Mesothelial cell of epicardium (in vitro differentiated cells): ENCODE results near the gene ZNF223. TPM values are rescaled to one million over a fixed set of nuclear protein-coding genes. Genes with fewer than 3 reads are reported as not detected.

Source experiments
- DNase-seq, 2 experiments: peaks; one replicate each; pipeline ENCODE4 v3.0.0; 2021; ENCODE audit warnings: low spot score in 2 of 2; ENCODE audit not compliant: unreplicated experiment in 2 of 2
- H3K27ac Mint-ChIP-seq: 2 replicates; pipeline ENCODE4 v1.8.0; 2021; ENCODE audit warnings: mixed read lengths
- H3K27me3 Mint-ChIP-seq: 2 replicates; pipeline ENCODE4 v1.8.0; 2021; ENCODE audit warnings: low read depth, mixed read lengths
- H3K36me3 Mint-ChIP-seq: 2 replicates; pipeline ENCODE4 v1.8.0; 2021; ENCODE audit warnings: mixed read lengths
- H3K4me1 Mint-ChIP-seq: 2 replicates; pipeline ENCODE4 v1.8.0; 2021; ENCODE audit warnings: mixed read lengths
- H3K4me3 Mint-ChIP-seq: 2 replicates; pipeline ENCODE4 v1.8.0; 2021; ENCODE audit warnings: mild to moderate bottlenecking, moderate library complexity, mixed read lengths
- H3K9me3 Mint-ChIP-seq: 2 replicates; pipeline ENCODE4 v1.8.0; 2021; ENCODE audit warnings: mixed read lengths
- total RNA-seq: library from RNA; stranded (reverse); gene quantifications from 3 replicates; pipeline ENCODE4 v1.2.1, GENCODE V29; 2021
- TF ChIP-seq, protein P1 (sequence below): fragments of 200-600 bp; sonication (generic); IDR thresholded peaks from one replicate; pipeline ENCODE4 v1.5.0; 2021; ENCODE audit warnings: antibody characterized with exemption; ENCODE audit not compliant: unreplicated experiment

The ZNF223 gene
- total RNA-seq, 1 donor from 2014 or later: 9.2 TPM

DNA sequence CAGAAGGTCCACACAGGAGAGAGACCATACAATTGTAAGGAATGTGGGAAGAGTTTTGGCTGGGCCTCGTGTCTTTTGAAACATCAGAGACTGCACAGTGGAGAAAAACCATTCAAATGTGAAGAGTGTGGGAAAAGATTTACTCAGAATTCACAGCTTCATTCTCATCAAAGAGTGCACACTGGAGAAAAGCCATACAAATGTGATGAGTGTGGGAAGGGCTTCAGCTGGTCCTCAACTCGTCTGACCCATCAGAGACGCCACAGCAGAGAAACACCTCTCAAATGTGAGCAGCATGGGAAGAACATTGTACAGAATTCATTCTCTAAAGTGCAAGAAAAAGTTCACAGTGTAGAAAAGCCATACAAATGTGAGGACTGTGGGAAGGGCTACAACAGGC lies 55.9 kb downstream of the ZNF223 start:
- DNase-seq: no peak
- no peak overlapping the region for H3K27ac Mint-ChIP-seq
- peaks cover 78% of the 10 kb centered on the region for H3K36me3 Mint-ChIP-seq
- H3K27me3 Mint-ChIP-seq: no peaks in the 10 kb centered on the region
- peaks cover 71% of the 10 kb centered on the region for H3K9me3 Mint-ChIP-seq
- TF ChIP-seq, protein P1, sequence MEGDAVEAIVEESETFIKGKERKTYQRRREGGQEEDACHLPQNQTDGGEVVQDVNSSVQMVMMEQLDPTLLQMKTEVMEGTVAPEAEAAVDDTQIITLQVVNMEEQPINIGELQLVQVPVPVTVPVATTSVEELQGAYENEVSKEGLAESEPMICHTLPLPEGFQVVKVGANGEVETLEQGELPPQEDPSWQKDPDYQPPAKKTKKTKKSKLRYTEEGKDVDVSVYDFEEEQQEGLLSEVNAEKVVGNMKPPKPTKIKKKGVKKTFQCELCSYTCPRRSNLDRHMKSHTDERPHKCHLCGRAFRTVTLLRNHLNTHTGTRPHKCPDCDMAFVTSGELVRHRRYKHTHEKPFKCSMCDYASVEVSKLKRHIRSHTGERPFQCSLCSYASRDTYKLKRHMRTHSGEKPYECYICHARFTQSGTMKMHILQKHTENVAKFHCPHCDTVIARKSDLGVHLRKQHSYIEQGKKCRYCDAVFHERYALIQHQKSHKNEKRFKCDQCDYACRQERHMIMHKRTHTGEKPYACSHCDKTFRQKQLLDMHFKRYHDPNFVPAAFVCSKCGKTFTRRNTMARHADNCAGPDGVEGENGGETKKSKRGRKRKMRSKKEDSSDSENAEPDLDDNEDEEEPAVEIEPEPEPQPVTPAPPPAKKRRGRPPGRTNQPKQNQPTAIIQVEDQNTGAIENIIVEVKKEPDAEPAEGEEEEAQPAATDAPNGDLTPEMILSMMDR: no peak
- H3K4me1 Mint-ChIP-seq: peaks cover 7% of the 10 kb centered on the region
- no peak overlapping the region for H3K4me3 Mint-ChIP-seq

DNA sequence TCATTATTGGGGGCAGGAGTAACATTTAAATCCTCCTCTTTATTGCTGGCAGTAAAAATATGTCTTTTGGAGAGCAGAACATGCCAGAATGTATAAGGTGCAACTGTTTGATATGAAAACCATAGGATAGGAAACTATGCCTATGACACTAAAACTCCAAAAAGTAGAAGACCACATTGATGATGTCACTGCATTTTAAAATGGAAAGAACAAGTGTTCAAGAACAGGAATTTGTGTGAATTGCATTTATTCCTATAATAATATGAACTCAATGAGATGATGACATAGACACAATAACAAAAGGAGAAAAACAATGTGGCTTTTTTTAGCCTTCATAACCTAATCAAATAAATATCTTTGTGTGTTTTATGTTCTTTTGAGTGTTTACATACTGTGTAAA lies 57.6 kb downstream of the ZNF223 start:
- peaks cover 60% of the 10 kb centered on the region for H3K9me3 Mint-ChIP-seq
- DNase-seq: no peak
- no peak overlapping the region for H3K27ac Mint-ChIP-seq
- TF ChIP-seq, protein P1: no peak
- H3K4me3 Mint-ChIP-seq: no peak overlapping the region
- H3K27me3 Mint-ChIP-seq: no peaks in the 10 kb centered on the region
- peaks cover 13% of the 10 kb centered on the region for H3K4me1 Mint-ChIP-seq
- peaks cover 61% of the 10 kb centered on the region for H3K36me3 Mint-ChIP-seq

DNA sequence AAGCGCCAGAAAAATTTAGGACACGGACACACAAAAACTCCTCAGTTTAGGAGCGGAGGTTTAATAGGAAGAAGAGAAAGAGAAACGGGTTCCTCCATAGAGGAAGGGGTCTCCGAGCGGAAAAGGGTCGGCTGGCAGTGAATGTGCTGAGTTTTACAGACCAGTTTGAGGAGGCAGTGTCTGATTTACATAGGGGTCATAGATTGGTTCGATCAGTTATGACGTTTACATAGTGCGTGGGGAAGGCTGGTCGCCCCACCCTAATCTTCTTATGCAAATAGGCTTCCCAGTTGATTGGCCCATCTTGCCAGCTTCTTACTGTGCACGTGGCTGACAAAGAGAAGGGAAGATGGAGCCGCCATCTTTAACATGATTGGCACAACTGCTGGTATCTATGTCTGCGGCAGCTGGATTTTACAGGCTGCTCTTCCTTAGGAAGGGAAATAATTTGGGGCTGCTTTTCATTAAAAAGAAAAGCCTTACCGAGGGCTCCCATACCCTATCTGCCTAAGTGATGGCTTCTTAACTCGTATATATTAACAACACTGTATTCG lies 60.2 kb downstream of the ZNF223 start:
- Mint-ChIP-seq H3K4me1 (peaks cover 20% of the 10 kb centered on the region), H3K9me3 (peaks cover 41% of the 10 kb centered on the region), H3K27me3 (no peaks in the 10 kb centered on the region), H3K27ac (peak overlapping the region; percentile 82), H3K36me3 (peaks cover 45% of the 10 kb centered on the region), H3K4me3 (peak overlapping the region; percentile 97)
- TF ChIP-seq, protein P1: no peak
- no peak for DNase-seq

DNA sequence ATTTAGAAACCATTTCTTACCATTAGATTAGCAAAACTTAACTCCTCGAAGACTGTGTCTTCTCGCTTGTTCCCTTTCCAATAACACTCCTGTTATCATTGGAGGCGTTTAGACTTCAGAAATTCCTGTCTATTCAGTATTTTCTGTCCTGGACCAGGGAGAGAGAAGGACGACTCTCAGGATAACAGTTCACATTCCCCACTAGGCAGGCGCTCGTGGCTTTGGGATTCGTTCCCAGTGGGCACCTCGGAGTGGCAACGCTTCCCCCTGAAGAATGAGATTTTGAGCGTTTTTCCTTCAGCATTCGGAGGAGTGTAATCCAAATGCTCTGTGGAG lies 60.9 kb downstream of the ZNF223 start:
- H3K4me3 Mint-ChIP-seq: peak overlapping the region; percentile 97
- H3K36me3 Mint-ChIP-seq: peaks cover 42% of the 10 kb centered on the region
- TF ChIP-seq, protein P1: no peak
- H3K4me1 Mint-ChIP-seq: peaks cover 20% of the 10 kb centered on the region
- peak overlapping the region; percentile 95 for H3K27ac Mint-ChIP-seq
- H3K27me3 Mint-ChIP-seq: no peaks in the 10 kb centered on the region
- DNase-seq: no peak
- H3K9me3 Mint-ChIP-seq: peaks cover 33% of the 10 kb centered on the region

GRCh38 chr19:44113138-44113783 lies 61.4 kb downstream of the ZNF223 start, which contains the start of gene ZNF225:
Gene ZNF225, plus strand, starts transcription at chr19:44113399. Its CDS starts 2,429 bp downstream, at chr19:44115828.
- peak; percentile 82 to 89 for DNase-seq
- TF ChIP-seq, protein P1: no peak
- Mint-ChIP-seq H3K9me3 (peaks cover 28% of the 10 kb centered on the region), H3K36me3 (peaks cover 41% of the 10 kb centered on the region), H3K27me3 (no peaks in the 10 kb centered on the region), H3K4me3 (peak within 1 kb of the TSS; percentile 97), H3K27ac (peak within 1 kb of the TSS; percentile 95), H3K4me1 (peaks cover 20% of the 10 kb centered on the region)
